Omental fat pad (tissue), 4 donors: ENCODE measurements around the gene ARHGEF10L. TPM values are rescaled to one million over a fixed set of nuclear protein-coding genes. Genes with fewer than 3 reads are reported as not detected.

Source experiments
- ATAC-seq: fragments of 150-250 bp; one replicate; pipeline ENCODE4 v1.9.1; 2016; ENCODE audit warnings: mild to moderate bottlenecking, moderate library complexity; ENCODE audit not compliant: low FRiP score
- DNase-seq: peaks from one replicate; pipeline ENCODE4 v3.0.0-alpha.2; 2019; ENCODE audit warnings: low spot score
- CTCF ChIP-seq, 3 donors: fragments of 450-650 bp; IDR thresholded peaks; one replicate each; pipeline ENCODE4 v1.5.1; 2016 to 2017; ENCODE audit warnings: antibody characterized with exemption in 3 of 3, mild to moderate bottlenecking in 3 of 3, moderate library complexity in 2 of 3
- total RNA-seq, 4 donors: library from RNA; depleted of rRNA; stranded (reverse); fragments of >200 nt; gene quantifications; one replicate each; pipeline ENCODE4 v1.1.0, GENCODE V29; 2016

ARHGEF10L gene
- total RNA-seq, 4 donors from 2014 or later: 17.3 to 59.0 (median 39.9) TPM

GRCh38 chr1:17662786-17663185 is 123.3 kb downstream of the ARHGEF10L start:
- DNase-seq (no peak), ATAC-seq (no peak)
- no peak for TF ChIP-seq CTCF (IDR thresholded peaks at IDR 0.05)

- no peak for TF ChIP-seq CTCF (IDR thresholded peaks at IDR 0.05)
- no peak for DNase-seq
- ATAC-seq: no peak
These were observed 124.1 kb downstream of the ARHGEF10L start for GRCh38 chr1:17663646-17664045.

- no peak for DNase-seq
- TF ChIP-seq CTCF (IDR thresholded peaks at IDR 0.05): no peak
- ATAC-seq: no peak
These were observed 124.8 kb downstream of the ARHGEF10L start for GRCh38 chr1:17664322-17664721.

GRCh38 chr1:17665054-17665453 is 125.6 kb downstream of the ARHGEF10L start:
- ATAC-seq (no peak), DNase-seq (no peak)
- no peak for TF ChIP-seq CTCF (IDR thresholded peaks at IDR 0.05)

- TF ChIP-seq CTCF (IDR thresholded peaks at IDR 0.05): no peak
- ATAC-seq: no peak
- DNase-seq: no peak
These were observed 126.6 kb downstream of the ARHGEF10L start for GRCh38 chr1:17665950-17666720.

- DNase-seq (no peak), ATAC-seq (no peak)
- no peak for TF ChIP-seq CTCF (IDR thresholded peaks at IDR 0.05)
These were observed 128.1 kb downstream of the ARHGEF10L start for GRCh38 chr1:17667641-17668040.

- no peak for DNase-seq
- TF ChIP-seq CTCF (IDR thresholded peaks at IDR 0.05): no peak
- no peak for ATAC-seq
These were observed 128.7 kb downstream of the ARHGEF10L start for GRCh38 chr1:17668195-17668594.
